ENCODE measurements around the gene CACNA2D4.

DNA sequence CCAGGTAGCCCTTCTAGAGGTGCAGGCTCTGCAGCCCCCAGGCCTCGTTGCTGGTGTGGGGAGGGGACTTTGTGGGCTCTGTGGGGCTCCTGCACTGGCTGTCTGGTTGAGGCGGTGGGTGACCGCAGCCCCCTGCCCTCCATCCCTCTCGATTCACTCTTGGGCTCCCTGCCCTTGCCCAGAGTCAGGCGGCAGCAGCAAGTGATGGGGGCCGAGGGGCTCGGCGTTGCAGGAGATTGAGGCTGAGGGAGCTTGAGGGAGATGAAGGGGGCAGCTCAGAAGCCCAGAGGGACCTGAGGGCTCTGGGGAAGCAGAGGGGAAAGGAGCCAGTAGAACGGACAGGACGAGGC lies 107.5 kb downstream of the CACNA2D4 start:
- TF ChIP-seq, protein P1, sequence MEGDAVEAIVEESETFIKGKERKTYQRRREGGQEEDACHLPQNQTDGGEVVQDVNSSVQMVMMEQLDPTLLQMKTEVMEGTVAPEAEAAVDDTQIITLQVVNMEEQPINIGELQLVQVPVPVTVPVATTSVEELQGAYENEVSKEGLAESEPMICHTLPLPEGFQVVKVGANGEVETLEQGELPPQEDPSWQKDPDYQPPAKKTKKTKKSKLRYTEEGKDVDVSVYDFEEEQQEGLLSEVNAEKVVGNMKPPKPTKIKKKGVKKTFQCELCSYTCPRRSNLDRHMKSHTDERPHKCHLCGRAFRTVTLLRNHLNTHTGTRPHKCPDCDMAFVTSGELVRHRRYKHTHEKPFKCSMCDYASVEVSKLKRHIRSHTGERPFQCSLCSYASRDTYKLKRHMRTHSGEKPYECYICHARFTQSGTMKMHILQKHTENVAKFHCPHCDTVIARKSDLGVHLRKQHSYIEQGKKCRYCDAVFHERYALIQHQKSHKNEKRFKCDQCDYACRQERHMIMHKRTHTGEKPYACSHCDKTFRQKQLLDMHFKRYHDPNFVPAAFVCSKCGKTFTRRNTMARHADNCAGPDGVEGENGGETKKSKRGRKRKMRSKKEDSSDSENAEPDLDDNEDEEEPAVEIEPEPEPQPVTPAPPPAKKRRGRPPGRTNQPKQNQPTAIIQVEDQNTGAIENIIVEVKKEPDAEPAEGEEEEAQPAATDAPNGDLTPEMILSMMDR (conservative IDR thresholded peaks at IDR 0.05 in 1 of 2, IDR thresholded peaks at IDR 0.05 in 1 of 2; ENCODE audit: low read depth in 1 of 2, low read length in 2 of 2) = no peak
- TF ChIP-seq EZH2 (IDR thresholded peaks at IDR 0.05; ENCODE audit: low read length, missing control alignments) = no peak
